H1 (cell line): Measurements from ENCODE around the gene LTBP1.

Experiments
- CBX8 ChIP-seq: fragments of 300-800, 300-1000 bp; sonication (generic); IDR thresholded peaks from 2 replicates; pipeline ENCODE4 v1.7.1; 2016; ENCODE audit warnings: low read depth, low read length, borderline replicate concordance
- CTCF ChIP-seq, 3 experiments: IDR thresholded peaks; 1 replicate in 2 of 3; 2 replicates in 1 of 3; pipeline versions ENCODE4 v1.5.1 to v1.6.1; 2011; ENCODE audit warnings: low read length in 3 of 3, mild to moderate bottlenecking in 3 of 3, inconsistent platforms in 2 of 3, low read depth in 1 of 3, moderate library complexity in 1 of 3; ENCODE audit not compliant: insufficient read depth in 1 of 3; ENCODE audit errors: control extremely low read depth in 1 of 3
- EZH2 ChIP-seq: fragments of 200-600 bp; sonication (generic); IDR thresholded peaks from 2 replicates; pipeline ENCODE4 v1.7.1; 2012; ENCODE audit warnings: low read depth, mild to moderate bottlenecking, moderate library complexity, low read length, inconsistent platforms; ENCODE audit not compliant: severe bottlenecking
- MAX ChIP-seq: IDR thresholded peaks from 2 replicates; pipeline ENCODE4 v1.6.1; 2012; ENCODE audit warnings: inconsistent platforms
- POLR2A ChIP-seq, 2 experiments: IDR thresholded peaks; 1 replicate in 1 of 2; 2 replicates in 1 of 2; pipeline ENCODE4 v1.6.1; 2011; ENCODE audit warnings: low read depth in 2 of 2, low read length in 2 of 2, mild to moderate bottlenecking in 2 of 2; ENCODE audit errors: control extremely low read depth in 1 of 2
- POLR2AphosphoS5 ChIP-seq: IDR thresholded peaks from 2 replicates; pipeline ENCODE4 v1.6.1; 2011; ENCODE audit warnings: low read depth, low read length
- SAP30 ChIP-seq: fragments of 300-600 bp; sonication (generic); IDR thresholded peaks from 2 replicates; pipeline ENCODE4 v1.7.1; 2012; ENCODE audit warnings: low read length, moderate library complexity, mild to moderate bottlenecking, inconsistent platforms; ENCODE audit not compliant: insufficient read depth, insufficient replicate concordance
- TBP ChIP-seq: IDR thresholded peaks from 2 replicates; pipeline ENCODE4 v1.6.1; 2011; ENCODE audit warnings: low read depth, low read length, improper control_type of control experiment
- TEAD4 ChIP-seq: IDR thresholded peaks from 2 replicates; pipeline ENCODE4 v1.6.1; 2012; ENCODE audit warnings: low read depth, low read length, inconsistent platforms, mixed read lengths
- USF2 ChIP-seq: IDR thresholded peaks from 2 replicates; pipeline ENCODE4 v1.6.1; 2011; ENCODE audit warnings: low read length, improper control_type of control experiment
- YY1 ChIP-seq: IDR thresholded peaks from 2 replicates; pipeline ENCODE4 v1.6.1; 2011; ENCODE audit warnings: low read depth, mild to moderate bottlenecking, low read length
- ZNF274 ChIP-seq: IDR thresholded peaks from 2 replicates; pipeline ENCODE4 v1.7.0; 2012; ENCODE audit warnings: low read length, borderline replicate concordance; ENCODE audit errors: extremely low read depth

- TF ChIP-seq ZNF274 (no peak), MAX (no peak), TEAD4 (no peak), SAP30 (no peak), POLR2A (IDR thresholded peaks at IDR 0.05; ENCODE audit: control extremely low read depth in 1 of 2, low read depth in 2 of 2, low read length in 2 of 2) (no peak), CBX8 (no peak), EZH2 (no peak), CTCF (IDR thresholded peaks at IDR 0.05; ENCODE audit: control extremely low read depth in 1 of 3, insufficient read depth in 1 of 3, low read depth in 1 of 3, low read length in 3 of 3) (no peak), POLR2AphosphoS5 (no peak), YY1 (no peak), TBP (no peak), USF2 (no peak)
Observed at GRCh38 chr2:33212151-33212550, 265.4 kb downstream of the LTBP1 start.
